NCI-H69 (cell line): Measurements from ENCODE around the gene GPER1.
"Not testable (repeated sequence)": the region's sequence is repeated elsewhere in the genome, so short reads cannot be mapped to it uniquely, and the experiment has no call there.

ENCODE experiments used
- DNase-seq: peaks from one replicate; lab custom pipeline; 2025; lab: John Stamatoyannopoulos, UW

Gene GPER1

DNA sequence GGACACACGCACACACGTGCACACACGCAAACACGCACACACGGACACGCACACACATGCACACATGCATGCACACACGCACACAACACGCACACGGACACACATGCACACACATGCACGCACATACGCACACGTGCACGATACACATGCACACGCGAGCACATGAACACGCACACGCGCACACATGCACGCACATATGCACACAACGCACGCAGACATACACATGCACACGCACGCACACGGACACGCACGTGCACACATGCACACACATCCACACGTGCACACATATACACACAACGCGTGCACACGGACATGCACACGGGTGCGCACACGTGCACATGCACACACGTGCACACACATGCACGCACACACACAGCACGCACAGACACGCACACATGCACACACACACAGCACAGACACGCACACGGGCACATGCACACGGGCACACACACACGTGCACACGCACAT, 17.3 kb upstream of the GPER1 start:
- DNase-seq: no peak

DNA sequence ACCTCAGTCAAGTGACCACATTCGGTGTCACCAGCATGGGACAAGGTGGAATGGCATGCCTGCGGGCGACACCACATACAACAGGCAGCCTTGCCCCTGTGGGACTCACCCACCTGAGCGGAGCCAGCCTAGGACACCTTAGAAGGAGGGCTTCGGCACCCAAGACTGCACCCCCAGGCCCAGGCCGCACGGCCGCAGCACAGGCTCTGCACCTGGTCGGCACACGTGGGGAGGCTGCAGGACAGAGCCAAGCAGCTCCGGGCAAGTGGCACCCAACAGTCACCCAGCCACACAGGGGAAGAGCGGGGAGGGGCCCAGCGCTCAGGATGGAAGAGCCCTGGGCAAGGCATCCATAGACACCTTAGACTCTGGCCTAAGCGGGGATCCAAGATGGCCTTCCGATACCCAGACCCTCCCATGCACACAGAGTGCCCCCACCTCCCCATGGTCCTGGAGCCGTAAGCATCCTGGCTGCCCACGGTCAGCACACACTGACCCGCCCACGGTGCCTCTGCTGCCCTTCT, 16.1 kb upstream of the GPER1 start:
- no peak for DNase-seq

DNA sequence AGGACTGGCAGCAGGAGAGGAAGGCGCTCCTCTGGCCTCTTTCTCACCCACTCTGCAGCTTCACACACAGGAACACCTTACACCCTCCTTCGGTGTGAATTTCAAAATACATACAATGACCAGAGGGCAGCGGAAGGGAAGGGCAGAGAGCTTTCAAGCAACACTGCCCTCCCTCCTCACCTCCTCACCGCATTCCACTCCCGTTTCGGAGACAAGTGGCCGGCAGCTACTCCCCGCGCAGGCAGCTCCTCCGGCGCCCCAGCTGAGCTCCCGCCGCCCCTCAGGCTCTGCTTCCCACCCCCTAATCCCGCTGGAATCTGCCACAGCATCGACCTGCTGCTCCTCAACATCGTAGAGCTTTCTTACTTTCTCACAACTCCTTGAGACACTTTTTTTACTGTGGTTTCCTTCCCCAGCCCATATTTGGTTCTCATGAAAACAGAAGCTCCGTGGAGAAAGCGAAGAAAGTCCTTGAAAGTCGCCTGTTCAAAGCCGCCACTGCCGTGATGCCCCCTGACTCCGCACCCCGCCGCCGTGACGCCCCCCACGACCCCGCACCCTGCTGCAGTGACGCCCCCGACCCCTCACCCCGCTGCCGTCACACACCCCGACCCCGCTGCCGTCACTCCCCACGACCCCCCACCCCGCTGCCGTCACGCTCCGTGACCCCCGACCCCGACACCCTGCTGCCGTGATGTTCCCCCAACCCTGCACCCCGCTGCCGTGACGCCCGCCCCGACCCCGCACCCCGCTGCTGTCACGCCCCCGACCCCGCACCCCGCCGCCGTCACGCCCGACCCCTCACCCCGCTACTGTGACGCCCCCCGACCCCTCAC, 14.6 kb upstream of the GPER1 start:
- DNase-seq: no peak

DNA sequence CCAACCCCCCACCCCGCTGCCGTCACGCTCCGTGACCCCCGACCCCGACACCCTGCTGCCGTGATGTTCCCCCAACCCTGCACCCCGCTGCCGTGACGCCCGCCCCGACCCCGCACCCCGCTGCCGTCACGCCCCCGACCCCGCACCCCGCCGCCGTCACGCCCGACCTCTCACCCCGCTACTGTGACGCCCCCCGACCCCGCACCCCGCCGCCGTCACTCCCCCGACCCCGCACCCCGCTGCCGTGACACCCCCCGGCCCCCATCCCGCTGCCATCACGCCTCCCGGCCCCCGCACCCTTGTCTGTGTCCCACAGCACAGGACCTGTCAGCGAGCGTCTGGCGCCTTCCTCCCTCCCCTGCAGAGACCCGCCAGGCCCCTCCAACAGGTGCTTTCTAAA, 13.9 kb upstream of the GPER1 start:
- not testable (repeated sequence) for DNase-seq

DNA sequence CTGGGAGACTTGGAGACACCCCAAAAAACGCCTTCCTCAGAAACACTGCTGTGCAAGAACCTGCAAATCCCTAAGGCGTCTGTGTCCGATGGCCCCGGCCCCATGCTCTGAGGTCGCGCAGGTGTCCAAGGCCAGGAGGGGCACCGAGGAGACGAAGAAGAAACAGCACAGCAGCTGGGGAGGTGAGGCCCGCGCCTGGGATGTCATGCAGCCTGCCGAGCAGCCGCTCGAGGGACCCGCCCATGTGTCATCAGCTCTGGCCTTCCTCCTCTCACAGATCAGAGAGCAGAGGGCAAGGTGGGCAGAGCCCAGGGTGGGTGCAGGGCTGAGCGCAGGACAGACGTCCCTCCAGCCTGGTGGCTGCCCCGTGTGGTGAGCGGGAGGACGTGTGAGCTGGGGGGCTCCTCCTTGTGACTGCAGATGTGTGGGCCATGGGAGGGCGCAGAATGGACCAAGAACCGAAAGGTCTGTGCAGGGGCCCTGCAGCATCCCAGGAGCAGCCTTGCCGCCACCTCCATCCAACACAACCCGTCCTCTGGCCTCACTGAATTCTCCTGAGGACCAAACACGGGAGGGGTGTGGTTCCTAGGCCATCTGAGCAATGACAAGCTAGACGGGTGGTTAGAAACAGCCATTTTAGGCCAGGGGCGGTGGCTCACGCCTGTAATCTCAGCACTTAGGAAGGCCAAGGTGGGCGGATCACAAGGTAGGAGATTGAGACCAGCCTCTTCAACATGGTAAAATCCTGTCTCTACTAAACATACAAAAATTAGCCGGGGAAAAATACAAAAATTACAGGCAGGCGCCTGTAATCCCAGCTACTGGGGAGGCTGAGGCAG, 13.1 kb upstream of the GPER1 start:
- DNase-seq: no peak

DNA sequence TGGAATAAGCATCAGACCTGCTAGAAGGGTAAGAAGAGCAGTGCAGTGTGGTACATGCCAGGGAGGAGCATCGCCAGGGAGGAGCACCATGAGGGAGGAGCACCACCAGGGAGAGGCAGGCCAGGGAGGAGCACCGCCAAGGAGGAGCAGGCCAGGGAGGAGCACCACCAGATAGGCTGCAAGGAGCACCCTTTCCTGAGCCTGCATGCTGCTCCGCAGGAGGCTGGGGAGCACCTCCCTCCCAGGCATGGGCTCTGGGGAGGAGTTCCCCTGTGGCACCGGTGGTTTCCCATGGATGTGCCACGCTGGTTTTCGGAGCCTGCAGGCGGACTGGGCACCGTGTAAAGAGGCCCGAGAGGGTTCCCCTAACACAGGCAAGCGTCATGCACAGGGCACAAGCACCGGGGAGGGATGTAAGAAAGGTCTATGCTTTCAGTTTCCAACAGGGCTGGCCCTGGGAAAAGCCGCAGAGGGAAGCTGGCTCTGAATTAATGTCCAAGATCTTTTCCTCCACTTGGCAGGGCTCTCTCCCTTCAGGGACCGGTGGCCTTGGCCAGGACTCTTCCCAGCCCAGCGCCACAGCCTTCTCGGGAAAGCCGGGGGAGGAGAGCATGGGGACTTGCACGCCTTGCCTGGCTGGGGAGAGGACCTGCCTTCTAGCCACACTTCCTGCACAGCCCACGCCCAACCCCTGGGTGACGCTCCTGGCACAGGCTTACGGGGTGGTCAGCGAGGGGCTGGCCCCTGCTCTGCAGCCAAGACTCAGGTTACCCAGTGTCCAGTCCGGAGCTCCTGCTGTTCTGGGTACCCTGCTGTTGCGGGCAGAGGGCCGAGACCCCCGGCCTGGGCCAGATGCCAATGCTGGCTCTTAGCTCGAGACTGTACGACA, 11.5 kb upstream of the GPER1 start:
- no peak for DNase-seq

DNA sequence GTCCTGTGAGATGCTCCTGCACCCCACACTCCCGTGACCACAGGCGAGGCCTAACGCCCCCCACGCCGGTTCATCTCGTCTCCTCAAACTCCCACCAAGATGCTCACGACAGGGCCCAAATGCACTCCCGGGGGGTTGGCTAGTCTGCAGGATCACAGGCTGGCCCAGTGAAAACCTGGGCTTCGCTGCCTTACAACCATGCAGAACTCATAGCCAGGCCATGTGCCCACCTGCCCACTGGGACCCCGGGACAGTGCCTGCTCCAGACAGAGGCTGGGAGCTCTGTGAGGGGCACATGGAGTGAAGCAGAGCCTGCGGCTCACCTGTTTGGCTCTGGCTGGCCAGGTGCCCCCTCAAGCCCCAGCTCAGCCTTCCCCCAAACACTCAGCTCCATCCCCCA, 9.4 kb upstream of the GPER1 start:
- DNase-seq: no peak

DNA sequence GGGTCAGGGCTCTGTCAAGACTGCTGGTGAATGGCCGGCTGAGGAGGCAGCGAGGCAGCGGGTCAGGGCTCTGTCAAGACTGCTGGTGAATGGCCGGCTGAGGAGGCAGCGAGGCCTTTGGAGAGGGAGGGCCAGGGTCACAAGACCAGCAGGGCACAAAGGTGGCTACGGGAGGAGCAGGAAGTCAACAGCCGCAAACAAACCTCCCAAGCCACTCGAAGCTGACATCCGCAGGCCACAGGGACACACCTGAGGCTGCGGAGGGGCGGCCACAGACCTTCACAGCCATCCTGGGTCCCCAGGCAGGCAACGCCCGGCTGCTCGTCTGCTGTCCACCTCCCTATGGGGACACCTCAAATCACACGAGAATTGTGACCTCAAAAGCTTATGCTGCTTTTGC, 8.9 kb upstream of the GPER1 start:
- DNase-seq: no peak

DNA sequence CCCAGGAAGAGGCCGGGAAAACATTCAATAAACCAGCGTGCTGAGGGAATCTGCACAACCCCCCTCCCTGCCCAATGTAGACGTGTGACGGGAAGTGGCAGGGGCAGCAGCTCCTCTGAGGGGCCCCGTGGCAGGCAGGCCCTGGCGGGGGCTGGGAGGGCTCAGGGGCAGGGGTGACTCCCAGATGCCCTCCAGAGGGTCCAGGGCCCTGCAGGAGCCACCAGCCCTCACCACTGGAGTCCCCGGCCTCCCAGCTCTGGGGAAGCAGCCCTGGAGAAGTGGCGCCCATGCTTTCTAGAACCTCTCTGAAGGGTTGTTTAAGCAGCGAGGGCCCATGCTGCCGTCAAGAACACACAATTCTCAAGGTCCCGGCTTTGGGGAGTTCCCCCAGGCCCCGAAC, 8.4 kb upstream of the GPER1 start:
- no peak for DNase-seq

DNA sequence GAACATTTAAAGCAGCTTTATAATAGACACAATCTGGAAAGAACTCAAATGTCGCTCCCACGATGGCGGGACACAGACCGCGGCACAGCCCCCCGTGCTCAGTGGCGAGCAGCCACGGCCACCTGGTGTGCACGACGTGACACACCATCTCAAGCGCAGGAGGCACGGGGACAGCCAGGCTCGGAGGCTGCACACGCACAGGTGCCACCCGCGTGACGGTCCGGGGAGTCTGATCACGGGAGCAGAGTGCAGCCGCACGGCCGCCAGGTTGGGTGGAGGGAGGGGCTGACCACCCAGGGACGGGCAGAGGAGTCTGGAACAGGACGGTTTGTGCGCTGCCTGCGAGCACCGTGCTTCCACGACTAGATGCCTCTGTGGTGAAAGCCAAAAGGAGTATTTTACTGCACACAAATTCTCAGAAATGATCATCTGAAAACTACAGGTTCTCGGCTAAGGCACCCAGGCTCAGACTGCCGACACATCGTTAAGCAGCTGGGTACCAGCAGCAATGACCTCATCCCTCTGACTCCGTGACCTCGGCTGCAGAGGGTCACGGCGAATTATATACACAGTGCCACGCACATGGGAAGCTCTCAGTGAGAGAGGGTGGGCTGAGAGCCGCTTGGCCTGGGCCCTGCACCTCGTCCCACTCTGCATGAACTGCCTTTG, 7.5 kb upstream of the GPER1 start:
- DNase-seq: no peak

DNA sequence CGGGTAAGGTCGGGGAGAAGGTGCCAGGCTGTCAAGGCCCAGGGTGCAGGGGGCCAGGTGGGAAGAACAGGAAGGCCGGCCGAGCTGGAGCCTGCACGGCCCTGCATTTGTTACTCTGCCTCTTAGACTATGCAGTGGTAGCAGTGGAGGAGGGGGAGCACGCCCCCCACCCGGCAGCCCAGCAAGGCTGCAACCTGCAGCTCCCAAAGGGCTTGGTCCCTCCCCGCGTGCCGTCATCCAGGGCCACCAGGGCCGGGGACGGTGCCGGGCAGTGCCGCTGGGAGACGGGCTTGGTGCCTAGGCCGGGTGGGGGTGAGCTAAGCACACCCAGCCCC, 7.0 kb upstream of the GPER1 start:
- no peak for DNase-seq

DNA sequence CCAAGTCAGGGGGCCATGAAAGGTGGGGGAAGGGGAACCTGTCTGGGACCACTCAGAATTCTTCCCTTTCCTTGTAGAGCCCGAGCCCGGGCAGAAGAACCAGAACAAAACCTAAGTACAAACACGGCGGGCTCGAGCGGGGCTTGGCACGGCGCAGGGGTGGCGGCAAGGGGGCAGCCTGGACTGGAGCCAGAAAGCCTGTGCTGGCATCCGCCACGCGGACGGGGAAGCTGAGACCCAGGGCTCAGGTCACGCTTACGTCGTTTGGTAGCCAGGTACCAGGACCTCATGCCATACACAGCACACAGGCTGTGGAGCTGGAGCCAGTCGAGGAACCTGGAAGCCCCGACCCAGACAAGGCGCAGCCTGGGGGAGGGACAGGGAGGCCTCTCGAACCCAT, 6.6 kb upstream of the GPER1 start:
- peak; percentile 31 for DNase-seq

DNA sequence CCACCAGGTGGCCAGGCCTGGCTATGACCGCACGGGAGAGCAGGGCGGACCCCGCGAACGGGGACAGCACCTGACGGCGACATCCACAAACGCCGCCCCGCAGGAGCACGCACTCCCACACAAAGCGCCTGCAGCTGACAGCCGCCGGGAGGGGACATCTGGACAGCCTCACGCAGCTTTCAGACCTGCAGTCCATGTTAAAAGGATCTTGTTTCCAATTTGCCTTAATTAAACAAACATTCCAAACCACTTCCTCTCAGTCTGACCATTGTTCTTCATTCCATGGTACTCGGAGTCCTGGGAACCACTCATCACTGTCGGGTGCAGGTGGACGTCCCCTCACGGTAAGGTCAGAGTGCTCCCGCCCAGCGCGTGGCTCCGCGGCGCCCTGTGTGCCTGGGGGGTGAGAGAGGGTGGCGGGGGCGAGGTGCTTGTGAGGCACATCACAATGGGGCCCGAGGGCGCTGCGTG, 5.9 kb upstream of the GPER1 start:
- peak; percentile 90 for DNase-seq

DNA sequence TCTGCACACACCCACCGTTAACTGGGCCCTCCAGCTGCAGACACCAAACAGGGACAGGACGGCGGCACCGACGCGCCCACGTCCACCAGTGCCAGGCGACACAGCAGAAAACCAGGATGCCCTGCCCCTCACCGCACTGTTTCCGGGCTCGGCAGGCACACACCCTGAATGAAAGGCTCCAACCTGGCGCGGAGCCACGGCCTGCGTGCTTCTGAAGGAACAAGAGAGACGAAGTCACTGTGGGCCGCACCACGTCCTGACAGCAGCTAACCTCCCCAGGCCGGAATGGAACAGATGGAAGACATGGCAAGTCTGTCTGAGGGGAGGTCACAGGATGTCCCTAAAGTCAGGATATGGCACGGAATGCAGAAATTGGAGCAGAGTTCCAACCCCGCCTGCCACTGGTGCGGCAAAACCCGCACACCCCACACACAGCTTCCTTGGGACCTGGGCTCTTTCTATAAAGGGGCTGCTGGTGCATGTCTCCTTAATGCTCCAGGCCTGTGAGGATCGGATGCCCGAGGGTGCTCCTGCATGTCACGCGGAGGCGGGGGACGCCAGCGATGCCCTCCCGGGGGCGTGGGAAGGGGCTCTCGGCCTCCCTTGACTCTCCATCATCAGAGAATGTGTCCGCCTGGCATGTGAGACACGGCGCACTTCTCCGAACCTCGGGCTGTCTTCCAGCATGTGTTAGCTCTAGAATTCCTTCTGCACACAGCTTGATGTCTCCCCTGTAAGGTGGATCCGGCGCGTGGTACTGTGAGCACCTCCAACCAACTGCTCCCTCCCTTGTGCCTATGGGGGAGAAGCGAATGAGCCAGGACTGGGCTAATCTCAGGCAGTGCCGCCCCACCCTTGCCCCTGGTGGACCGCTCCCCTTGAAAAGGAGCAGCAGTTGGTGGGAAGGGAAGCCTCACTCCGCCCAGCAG, 3.9 kb upstream of the GPER1 start:
- no peak for DNase-seq

DNA sequence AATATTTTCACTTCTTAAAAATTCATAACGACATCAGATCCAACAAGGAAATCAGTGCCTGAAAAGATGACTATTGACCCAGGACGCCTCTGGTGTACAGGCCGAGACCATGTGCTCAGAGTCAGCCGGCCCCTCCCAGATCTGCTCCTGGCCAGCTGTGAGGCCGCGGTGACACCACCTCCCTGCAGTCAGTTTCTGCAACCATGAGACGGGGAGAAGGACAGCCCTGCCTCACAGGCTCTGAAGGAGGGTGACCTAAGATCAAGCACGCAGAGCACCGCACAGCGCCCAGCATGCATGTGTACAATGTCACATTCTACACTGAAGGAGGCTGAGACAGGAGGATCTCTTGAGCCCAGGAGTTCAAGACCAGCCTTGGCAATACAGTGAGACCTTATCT, 2.6 kb upstream of the GPER1 start:
- no peak for DNase-seq

DNA sequence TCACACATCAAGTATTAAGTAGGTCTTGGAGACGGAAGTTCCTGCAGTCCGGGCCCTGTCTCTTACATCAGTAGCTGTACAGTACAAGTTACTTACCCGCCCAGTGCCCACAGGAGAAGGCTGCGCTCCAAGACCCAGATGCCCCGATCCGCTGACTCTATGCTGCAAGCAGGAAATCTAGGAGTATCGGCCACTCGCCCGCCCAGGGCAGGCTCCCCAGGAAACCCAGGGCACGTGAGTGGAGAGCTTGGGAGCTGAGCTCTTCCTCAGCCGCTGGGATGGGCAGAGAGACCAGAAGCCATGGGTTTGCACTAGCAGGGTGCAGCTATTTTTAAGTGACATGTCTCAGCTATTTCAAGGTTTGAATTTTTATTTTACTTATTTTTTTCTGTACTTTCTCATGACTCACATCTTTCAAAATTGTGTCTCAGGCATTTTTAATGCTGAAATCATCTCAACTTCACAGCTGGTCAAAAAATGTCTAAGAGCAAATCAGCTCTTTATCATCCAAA, 1.9 kb upstream of the GPER1 start:
- no peak for DNase-seq

DNA sequence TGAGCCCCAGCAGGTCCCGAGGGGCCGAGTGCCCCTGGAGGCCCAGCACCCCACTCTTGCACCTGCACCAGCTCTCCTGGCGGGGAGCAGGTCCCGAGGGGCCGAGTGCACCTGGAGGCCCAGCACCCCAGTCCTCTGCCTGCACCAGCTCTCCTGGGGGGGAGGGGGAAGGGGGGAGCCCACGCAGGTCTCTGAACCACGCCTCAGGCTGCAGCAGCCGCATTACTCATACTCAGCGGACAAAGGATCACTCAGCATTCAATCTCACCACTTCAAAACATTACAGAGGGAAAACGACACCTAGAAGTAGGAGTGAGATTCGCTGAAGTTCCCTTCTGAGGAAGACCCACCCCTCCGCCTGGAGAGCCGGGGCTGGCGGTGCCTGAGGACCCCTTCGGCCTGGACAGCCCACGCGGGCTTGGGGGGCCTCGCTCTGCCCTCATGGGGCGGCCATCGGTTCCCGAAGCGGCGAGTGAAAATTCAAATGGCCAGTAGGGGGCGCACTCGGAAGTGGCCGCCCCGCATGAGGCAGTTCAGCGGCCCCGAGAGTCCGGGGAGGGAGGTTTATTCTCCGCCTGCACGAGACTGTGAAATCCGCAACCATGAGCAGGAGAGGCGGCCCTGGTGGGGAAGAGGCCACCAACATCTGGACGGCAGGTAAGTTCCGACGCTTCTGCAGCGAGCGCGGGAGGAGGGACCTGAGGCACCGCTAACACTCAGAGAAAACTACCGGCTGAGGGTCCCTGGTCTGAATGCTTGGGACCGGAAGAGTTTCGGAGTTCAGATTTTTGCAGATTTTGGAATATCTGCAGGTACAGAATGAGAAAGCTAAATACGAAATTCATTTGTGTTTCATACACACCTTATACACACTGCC, 1.1 kb upstream of the GPER1 start:
- DNase-seq: peak; percentile 46

DNA sequence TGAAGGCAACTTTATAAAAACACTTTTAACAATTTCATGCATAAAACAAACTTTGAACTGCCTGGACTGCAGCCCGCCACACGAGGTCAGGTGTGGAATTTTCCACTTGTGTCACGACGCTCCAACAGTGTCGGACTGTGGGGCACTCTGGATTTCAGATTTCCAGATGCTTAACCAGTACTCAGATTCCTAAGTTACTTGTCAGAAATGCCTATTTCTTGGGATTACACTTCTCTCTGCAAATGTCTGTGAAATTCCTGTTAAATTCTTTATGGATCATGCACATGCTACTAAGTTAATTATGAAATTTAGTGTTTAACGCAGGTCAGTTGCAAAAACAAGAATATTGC, 473 bp upstream of the GPER1 start:
- DNase-seq: no peak

DNA sequence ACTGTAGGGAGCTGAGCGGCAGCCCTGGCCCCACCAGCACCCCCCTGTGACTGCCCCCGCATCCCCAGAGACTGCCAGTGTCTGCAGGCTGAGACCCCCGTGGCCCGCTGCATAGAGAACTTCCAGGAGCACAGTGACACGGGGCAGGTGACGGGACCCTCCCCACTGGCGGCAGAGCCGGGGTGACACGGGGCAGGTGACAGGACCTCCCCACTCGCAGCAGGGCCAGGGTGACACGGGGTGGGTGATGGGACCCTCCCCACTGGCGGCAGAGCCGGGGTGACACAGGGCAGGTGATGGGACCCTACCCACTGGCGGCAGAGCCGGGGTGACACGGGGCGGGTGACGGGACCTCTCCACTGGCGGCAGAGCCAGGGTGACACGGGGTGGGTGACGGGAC, 2.3 kb downstream of the GPER1 start:
- DNase-seq: no peak
